Neural cell (in vitro differentiated cells): ENCODE results near the gene ATP6V1B1. TPM values are rescaled to one million over a fixed set of nuclear protein-coding genes. Genes with fewer than 3 reads are reported as not detected.

Experiments used
- H2AFZ ChIP-seq: fragments of 200-600, 300-800 bp; sonication (generic), shearing (Covaris generic); 2 replicates; pipeline ENCODE4 v1.6.0; 2014; ENCODE audit warnings: low read depth, mild to moderate bottlenecking, antibody characterized with exemption, low read length, moderate library complexity
- H3F3A ChIP-seq: fragments of 200-600 bp; shearing (Covaris generic); 2 replicates; pipeline ENCODE4 v1.6.1; 2016; ENCODE audit warnings: mild to moderate bottlenecking, moderate library complexity, mixed read lengths, antibody characterized with exemption, low read length; ENCODE audit not compliant: insufficient read depth, poor library complexity, severe bottlenecking
- H3K27ac ChIP-seq: fragments of 200-600, 300-800 bp; sonication (generic), shearing (Covaris generic); 2 replicates; pipeline ENCODE4 v1.5.1; 2014; ENCODE audit warnings: mild to moderate bottlenecking, low read length, moderate library complexity
- H3K27me3 ChIP-seq: fragments of 300-800, 200-600 bp; sonication (generic), shearing (Covaris generic); 2 replicates; pipeline ENCODE4 v1.6.0; 2014; ENCODE audit warnings: mild to moderate bottlenecking, low read depth, low read length, moderate library complexity; ENCODE audit not compliant: insufficient read depth
- H3K36me3 ChIP-seq: fragments of 300-800, 200-600 bp; sonication (generic), shearing (Covaris generic); 2 replicates; pipeline ENCODE4 v1.5.1; 2014; ENCODE audit warnings: mild to moderate bottlenecking, antibody characterized with exemption, low read length, moderate library complexity; ENCODE audit not compliant: insufficient read depth
- H3K4me2 ChIP-seq: fragments of 300-800, 200-600 bp; sonication (generic), shearing (Covaris generic); 2 replicates; pipeline ENCODE4 v1.6.0; 2014; ENCODE audit warnings: mild to moderate bottlenecking, low read length
- H3K4me3 ChIP-seq: fragments of 300-800, 200-600 bp; sonication (generic), shearing (Covaris generic); 2 replicates; pipeline ENCODE4 v1.5.1; 2014; ENCODE audit warnings: mild to moderate bottlenecking, low read length, moderate library complexity
- H3K79me2 ChIP-seq: fragments of 200-600 bp; shearing (Covaris generic); replicated peaks from 2 replicates; pipeline ENCODE4 v1.6.0; 2014; ENCODE audit warnings: mild to moderate bottlenecking, low read length, moderate library complexity; ENCODE audit not compliant: insufficient read depth
- H3K9ac ChIP-seq: fragments of 300-800, 200-600 bp; sonication (generic), shearing (Covaris generic); 2 replicates; pipeline ENCODE4 v1.6.1; 2016; ENCODE audit warnings: mild to moderate bottlenecking, low read length, mixed read lengths
- H3K9me2 ChIP-seq: fragments of 200-600 bp; shearing (Covaris generic); 2 replicates; pipeline ENCODE4 v1.6.1; 2016; ENCODE audit warnings: mild to moderate bottlenecking, low read length, mixed read lengths; ENCODE audit not compliant: insufficient read depth
- H3K9me3 ChIP-seq: fragments of 200-600, 300-800 bp; sonication (generic), shearing (Covaris generic); 2 replicates; pipeline ENCODE4 v1.6.1; 2016; ENCODE audit warnings: mild to moderate bottlenecking, mixed run types, low read length, moderate library complexity, mixed read lengths
- H4K20me1 ChIP-seq: fragments of 200-600 bp; shearing (Covaris generic); 2 replicates; pipeline ENCODE4 v1.6.1; 2016; ENCODE audit warnings: mild to moderate bottlenecking, mixed run types; ENCODE audit not compliant: insufficient read depth
- CTCF ChIP-seq: fragments of 450-650 bp; IDR thresholded peaks from 2 replicates; pipeline ENCODE4 v1.5.1; 2014; ENCODE audit warnings: antibody characterized with exemption, mild to moderate bottlenecking, moderate library complexity; ENCODE audit not compliant: poor library complexity, severe bottlenecking
- EP300 ChIP-seq: fragments of 450-650 bp; conservative IDR thresholded peaks from 2 replicates; pipeline ENCODE4 v1.6.1; 2014; ENCODE audit warnings: antibody characterized with exemption, mild to moderate bottlenecking, moderate library complexity; ENCODE audit not compliant: poor library complexity, severe bottlenecking
- EZH2 ChIP-seq: fragments of 200-600, 300-800 bp; shearing (Covaris generic), sonication (generic); IDR thresholded peaks from 2 replicates; pipeline ENCODE4 v1.6.1; 2014; ENCODE audit warnings: antibody characterized with exemption, low read length, borderline replicate concordance, mild to moderate bottlenecking; ENCODE audit not compliant: insufficient read depth, poor library complexity, severe bottlenecking
- MXI1 ChIP-seq: fragments of 450-650 bp; conservative IDR thresholded peaks from 2 replicates; pipeline ENCODE4 v1.6.1; 2014; ENCODE audit warnings: antibody characterized with exemption, mild to moderate bottlenecking; ENCODE audit not compliant: poor library complexity, severe bottlenecking
- POLR2AphosphoS5 ChIP-seq: IDR thresholded peaks from 2 replicates; pipeline ENCODE4 v1.6.1; 2012
- RAD21 ChIP-seq: fragments of 450-650 bp; conservative IDR thresholded peaks from 2 replicates; pipeline ENCODE4 v1.6.1; 2014; ENCODE audit warnings: antibody characterized with exemption, mild to moderate bottlenecking, moderate library complexity
- SMC3 ChIP-seq: fragments of 450-650 bp; conservative IDR thresholded peaks from 2 replicates; pipeline ENCODE4 v1.6.1; 2014; ENCODE audit warnings: antibody characterized with exemption, mild to moderate bottlenecking, moderate library complexity; ENCODE audit not compliant: poor library complexity
- TAF1 ChIP-seq: IDR thresholded peaks from 2 replicates; pipeline ENCODE4 v1.6.1; 2012; ENCODE audit warnings: low read depth
- polyA plus RNA-seq: library from polyadenylated mRNA; depleted of rRNA; stranded (reverse); fragments of >200 nt; gene quantifications from 2 replicates; pipeline ENCODE4 v1.2.3, GENCODE V29; 2014
- TF ChIP-seq, protein P1 (sequence below): IDR thresholded peaks from 2 replicates; pipeline ENCODE4 v1.6.1; 2012; ENCODE audit warnings: borderline replicate concordance

ATP6V1B1 gene
- polyA plus RNA-seq, 1 donor from 2014 or later = 0.12 TPM

DNA sequence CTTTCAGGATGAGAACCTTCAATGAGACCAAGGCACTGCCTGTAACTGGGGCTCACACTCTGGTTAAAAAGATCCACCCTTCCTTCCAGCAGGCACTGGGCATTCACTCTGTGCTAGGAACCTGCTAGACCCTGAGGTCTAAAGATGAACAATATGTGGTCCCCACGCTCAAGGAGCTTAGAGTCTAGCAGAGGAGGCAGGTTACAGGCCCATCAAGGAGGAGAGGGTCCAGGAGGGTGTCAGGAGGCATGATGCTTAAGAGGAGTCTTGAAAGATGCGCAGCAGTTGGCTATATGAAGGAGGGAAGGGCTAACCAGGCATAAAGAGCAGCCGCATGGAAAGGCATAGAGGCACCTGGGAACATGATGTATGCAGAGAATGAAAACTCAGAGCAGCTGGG lies 47.3 kb downstream of the ATP6V1B1 start:
- Histone ChIP-seq H2AFZ (no peak overlapping the region), H3K9me2 (no peaks in the 10 kb centered on the region), H3K4me3 (no peak overlapping the region), H3K79me2 (no peaks in the 10 kb centered on the region), H3K27ac (no peak overlapping the region), H3K4me2 (no peak overlapping the region), H3K9ac (no peak overlapping the region), H3K27me3 (peaks cover 12% of the 10 kb centered on the region), H3F3A (no peaks in the 10 kb centered on the region), H3K9me3 (no peaks in the 10 kb centered on the region), H4K20me1 (no peaks in the 10 kb centered on the region), H3K36me3 (peaks cover 8% of the 10 kb centered on the region)
- TF ChIP-seq EZH2 (no peak), RAD21 (no peak), EP300 (no peak), CTCF (no peak), POLR2AphosphoS5 (no peak), TAF1 (no peak), SMC3 (no peak), MXI1 (no peak)
- TF ChIP-seq, protein P1, sequence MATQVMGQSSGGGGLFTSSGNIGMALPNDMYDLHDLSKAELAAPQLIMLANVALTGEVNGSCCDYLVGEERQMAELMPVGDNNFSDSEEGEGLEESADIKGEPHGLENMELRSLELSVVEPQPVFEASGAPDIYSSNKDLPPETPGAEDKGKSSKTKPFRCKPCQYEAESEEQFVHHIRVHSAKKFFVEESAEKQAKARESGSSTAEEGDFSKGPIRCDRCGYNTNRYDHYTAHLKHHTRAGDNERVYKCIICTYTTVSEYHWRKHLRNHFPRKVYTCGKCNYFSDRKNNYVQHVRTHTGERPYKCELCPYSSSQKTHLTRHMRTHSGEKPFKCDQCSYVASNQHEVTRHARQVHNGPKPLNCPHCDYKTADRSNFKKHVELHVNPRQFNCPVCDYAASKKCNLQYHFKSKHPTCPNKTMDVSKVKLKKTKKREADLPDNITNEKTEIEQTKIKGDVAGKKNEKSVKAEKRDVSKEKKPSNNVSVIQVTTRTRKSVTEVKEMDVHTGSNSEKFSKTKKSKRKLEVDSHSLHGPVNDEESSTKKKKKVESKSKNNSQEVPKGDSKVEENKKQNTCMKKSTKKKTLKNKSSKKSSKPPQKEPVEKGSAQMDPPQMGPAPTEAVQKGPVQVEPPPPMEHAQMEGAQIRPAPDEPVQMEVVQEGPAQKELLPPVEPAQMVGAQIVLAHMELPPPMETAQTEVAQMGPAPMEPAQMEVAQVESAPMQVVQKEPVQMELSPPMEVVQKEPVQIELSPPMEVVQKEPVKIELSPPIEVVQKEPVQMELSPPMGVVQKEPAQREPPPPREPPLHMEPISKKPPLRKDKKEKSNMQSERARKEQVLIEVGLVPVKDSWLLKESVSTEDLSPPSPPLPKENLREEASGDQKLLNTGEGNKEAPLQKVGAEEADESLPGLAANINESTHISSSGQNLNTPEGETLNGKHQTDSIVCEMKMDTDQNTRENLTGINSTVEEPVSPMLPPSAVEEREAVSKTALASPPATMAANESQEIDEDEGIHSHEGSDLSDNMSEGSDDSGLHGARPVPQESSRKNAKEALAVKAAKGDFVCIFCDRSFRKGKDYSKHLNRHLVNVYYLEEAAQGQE = no peak

GRCh38 chr2:70983506-70984227 lies 48.0 kb downstream of the ATP6V1B1 start:
- no peak overlapping the region for H3K27ac ChIP-seq
- H3K9ac ChIP-seq = no peak overlapping the region
- no peak overlapping the region for H3K4me3 ChIP-seq
- peaks cover 8% of the 10 kb centered on the region for H3K36me3 ChIP-seq
- TF ChIP-seq MXI1 = no peak
- H3K79me2 ChIP-seq = no peaks in the 10 kb centered on the region
- H3K27me3 ChIP-seq = peaks cover 7% of the 10 kb centered on the region
- no peak overlapping the region for H2AFZ ChIP-seq
- H3K9me2 ChIP-seq = no peaks in the 10 kb centered on the region
- H3K9me3 ChIP-seq = no peaks in the 10 kb centered on the region
- H3K4me2 ChIP-seq = no peak overlapping the region
- no peaks in the 10 kb centered on the region for H3F3A ChIP-seq
- no peaks in the 10 kb centered on the region for H4K20me1 ChIP-seq

- Histone ChIP-seq H4K20me1 (no peaks in the 10 kb centered on the region), H3K4me2 (no peak overlapping the region), H2AFZ (no peak overlapping the region), H3K79me2 (no peaks in the 10 kb centered on the region), H3K36me3 (peaks cover 8% of the 10 kb centered on the region), H3F3A (no peaks in the 10 kb centered on the region), H3K27me3 (peaks cover 1% of the 10 kb centered on the region), H3K9ac (no peak overlapping the region), H3K9me2 (no peaks in the 10 kb centered on the region), H3K9me3 (no peaks in the 10 kb centered on the region), H3K27ac (no peak overlapping the region), H3K4me3 (no peak overlapping the region)
- TF ChIP-seq EP300 (no peak), TAF1 (no peak), MXI1 (no peak), CTCF (no peak)
These were observed 48.5 kb downstream of the ATP6V1B1 start for GRCh38 chr2:70984228-70984575.
